Measurements from ENCODE around the gene ETV7. TPM values are rescaled to one million over a fixed set of nuclear protein-coding genes. Genes with fewer than 3 reads are reported as not detected.
"Not testable (repeated sequence)": the region's sequence is repeated elsewhere in the genome, so short reads cannot be mapped to it uniquely, and the experiment has no call there.

ETV7 gene
- total and polyA plus RNA-seq, 3 experiments from 2014 or later: 0.61 to 2.4 (median 0.78) TPM

GRCh38 chr6:36340618-36341454 lies 46.6 kb downstream of the ETV7 start:
- DNase-seq: peak; percentile 54 to 76 (median 62)
- peak overlapping the region in 4 of 7 donors; percentile 44 to 78 (median 65) for H3K4me3 Mint-ChIP-seq
- H3K4me3 ChIP-seq (ENCODE audit: low read length): peak overlapping the region; percentile 5
- peaks cover 0 to 1% (median 0%) of the 10 kb centered on the region in 5 donors for H3K9me3 Mint-ChIP-seq
- H3K27ac ChIP-seq (ENCODE audit: low read depth, low read length): no peak overlapping the region
- H3K27ac Mint-ChIP-seq: peak overlapping the region in 3 of 8 donors; percentile 65 to 81 (median 77)
- peaks cover 12% of the 10 kb centered on the region for H3K4me1 ChIP-seq (ENCODE audit: insufficient read depth, low read length)
- H3K27me3 ChIP-seq (ENCODE audit: insufficient read depth, low read length, poor library complexity, severe bottlenecking): peaks cover 5% of the 10 kb centered on the region
- H3K4me1 Mint-ChIP-seq: peaks cover 8 to 20% (median 20%) of the 10 kb centered on the region in 3 donors
- no peaks in the 10 kb centered on the region for H3K36me3 Mint-ChIP-seq
- H3K9me3 ChIP-seq (ENCODE audit: low read length): no peaks in the 10 kb centered on the region
- CTCF ChIA-PET: interaction anchor here (0.5 to 3.9 kb wide), 28 partner anchors 8 to 1905 kb away, joined by 3 to 26 read pairs (median 4); partner anchors contain the start of gene MAPK14
- H3K36me3 ChIP-seq (ENCODE audit: insufficient read depth, low read length): no peaks in the 10 kb centered on the region
- peaks cover 14 to 29% of the 10 kb centered on the region in 2 donors for H3K27me3 Mint-ChIP-seq
- POLR2A ChIA-PET: interaction anchor here (0.6 kb wide), 1 partner anchor 497 kb away, joined by 3 read pairs; no protein-coding TSS in a partner anchor

- peaks cover 12% of the 10 kb centered on the region for H3K4me1 ChIP-seq (ENCODE audit: insufficient read depth, low read length)
- H3K4me3 ChIP-seq (ENCODE audit: low read length): no peak overlapping the region
- no peak overlapping the region for H3K27ac Mint-ChIP-seq
- H3K9me3 Mint-ChIP-seq: peaks cover 0 to 1% (median 0%) of the 10 kb centered on the region in 5 donors
- no peaks in the 10 kb centered on the region for H3K36me3 Mint-ChIP-seq
- no peak for DNase-seq
- H3K9me3 ChIP-seq (ENCODE audit: low read length): no peaks in the 10 kb centered on the region
- no peak overlapping the region for H3K27ac ChIP-seq (ENCODE audit: low read depth, low read length)
- H3K27me3 ChIP-seq (ENCODE audit: insufficient read depth, low read length, poor library complexity, severe bottlenecking): peaks cover 8% of the 10 kb centered on the region
- no peaks in the 10 kb centered on the region for H3K36me3 ChIP-seq (ENCODE audit: insufficient read depth, low read length)
- peaks cover 8 to 21% (median 20%) of the 10 kb centered on the region in 3 donors for H3K4me1 Mint-ChIP-seq
- ChIA-PET CTCF (interaction anchor here (1.0 to 3.9 kb wide), 12 partner anchors 9 to 546 kb away, joined by 3 to 26 read pairs (median 4); partner anchors contain the start of gene MAPK14), POLR2A (interaction anchor here (0.6 kb wide), 1 partner anchor 497 kb away, joined by 3 read pairs; no protein-coding TSS in a partner anchor)
- H3K4me3 Mint-ChIP-seq: peak overlapping the region in 2 of 7 donors; percentile 20 to 44
- H3K27me3 Mint-ChIP-seq: peaks cover 19 to 35% of the 10 kb centered on the region in 2 donors
Measured at GRCh38 chr6:36340306-36340617, 47.2 kb downstream of the ETV7 start.

- H3K4me3 ChIP-seq (ENCODE audit: low read length): no peak overlapping the region
- no peaks in the 10 kb centered on the region for H3K9me3 ChIP-seq (ENCODE audit: low read length)
- DNase-seq: no peak
- peaks cover 27 to 46% of the 10 kb centered on the region in 2 donors for H3K27me3 Mint-ChIP-seq
- ChIA-PET POLR2A (no interaction called here), CTCF (interaction anchor here (3.2 kb wide), 1 partner anchor 20 kb away, joined by 18 read pairs; no protein-coding TSS in a partner anchor)
- no peaks in the 10 kb centered on the region for H3K36me3 ChIP-seq (ENCODE audit: insufficient read depth, low read length)
- peaks cover 8 to 21% (median 20%) of the 10 kb centered on the region in 3 donors for H3K4me1 Mint-ChIP-seq
- H3K4me3 Mint-ChIP-seq: no peak overlapping the region
- peaks cover 0 to 1% (median 0%) of the 10 kb centered on the region in 5 donors for H3K9me3 Mint-ChIP-seq
- peaks cover 9% of the 10 kb centered on the region for H3K27me3 ChIP-seq (ENCODE audit: insufficient read depth, low read length, poor library complexity, severe bottlenecking)
- no peak overlapping the region for H3K27ac Mint-ChIP-seq
- H3K27ac ChIP-seq (ENCODE audit: low read depth, low read length): no peak overlapping the region
- no peaks in the 10 kb centered on the region for H3K36me3 Mint-ChIP-seq
- peaks cover 12% of the 10 kb centered on the region for H3K4me1 ChIP-seq (ENCODE audit: insufficient read depth, low read length)
Measured at GRCh38 chr6:36339146-36339545, 48.3 kb downstream of the ETV7 start.

DNA sequence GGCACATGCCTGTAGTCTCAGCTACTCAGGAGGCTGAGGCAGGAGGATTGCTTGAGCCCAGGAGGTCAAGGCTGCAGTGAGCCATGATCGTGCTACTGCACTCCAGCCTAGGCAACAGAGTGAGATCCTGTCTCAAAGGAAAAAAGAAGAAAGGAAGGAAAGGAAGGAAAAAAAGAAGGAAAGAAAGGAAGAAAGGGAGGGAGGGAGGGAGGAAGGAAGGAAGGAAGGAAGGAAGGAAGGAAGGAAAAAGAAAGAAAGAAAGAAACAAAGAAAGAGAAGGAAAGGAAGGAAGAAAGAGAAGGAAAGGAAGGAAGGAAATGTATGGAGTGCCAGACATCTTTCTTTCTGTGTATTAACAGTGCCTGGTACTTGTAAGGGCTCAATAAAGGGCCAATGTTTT lies 49.2 kb downstream of the ETV7 start:
- H3K4me3 ChIP-seq (ENCODE audit: low read length); H3K36me3 Mint-ChIP-seq; POLR2A ChIA-PET; H3K4me3 Mint-ChIP-seq; H3K27ac ChIP-seq (ENCODE audit: low read depth, low read length); H3K9me3 Mint-ChIP-seq; H3K36me3 ChIP-seq (ENCODE audit: insufficient read depth, low read length); DNase-seq; H3K9me3 ChIP-seq (ENCODE audit: low read length): not testable (repeated sequence)
- CTCF ChIA-PET: interaction anchor here (0.7 kb wide), 1 partner anchor 149 kb away, joined by 3 read pairs; no protein-coding TSS in a partner anchor
- H3K27me3 ChIP-seq (ENCODE audit: insufficient read depth, low read length, poor library complexity, severe bottlenecking): peaks cover 16% of the 10 kb centered on the region
- peak overlapping the region in 1 of 8 donors; percentile 55 for H3K27ac Mint-ChIP-seq
- peaks cover 27 to 55% of the 10 kb centered on the region in 2 donors for H3K27me3 Mint-ChIP-seq
- H3K4me1 Mint-ChIP-seq: peaks cover 8 to 21% (median 20%) of the 10 kb centered on the region in 3 donors
- peaks cover 12% of the 10 kb centered on the region for H3K4me1 ChIP-seq (ENCODE audit: insufficient read depth, low read length)

DNA sequence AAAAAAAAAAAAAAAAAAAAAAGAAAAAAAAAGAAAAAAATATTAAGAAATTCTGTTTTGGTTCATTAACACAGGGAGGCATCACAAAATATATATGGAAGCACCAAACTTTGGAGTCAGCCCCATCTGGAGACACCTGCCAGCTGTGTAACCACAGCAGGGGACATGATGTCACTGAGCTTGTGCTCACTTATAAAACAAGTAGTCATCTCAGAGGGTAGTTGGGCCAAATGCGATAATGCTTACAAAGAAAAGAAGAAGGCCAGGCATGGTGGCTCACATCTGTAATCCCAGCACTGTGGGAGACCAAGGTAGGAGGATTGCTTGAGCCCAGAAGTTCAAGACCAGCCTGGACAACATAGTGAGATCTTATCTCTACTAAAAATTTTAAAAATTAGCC lies 49.7 kb downstream of the ETV7 start:
- Histone ChIP-seq H3K4me1 (ENCODE audit: insufficient read depth, low read length) (peaks cover 12% of the 10 kb centered on the region), H3K27ac (ENCODE audit: low read depth, low read length) (no peak overlapping the region), H3K9me3 (ENCODE audit: low read length) (no peaks in the 10 kb centered on the region), H3K36me3 (ENCODE audit: insufficient read depth, low read length) (no peaks in the 10 kb centered on the region), H3K27me3 (ENCODE audit: insufficient read depth, low read length, poor library complexity, severe bottlenecking) (peaks cover 20% of the 10 kb centered on the region), H3K4me3 (ENCODE audit: low read length) (no peak overlapping the region)
- Mint-ChIP-seq H3K36me3 (no peaks in the 10 kb centered on the region), H3K27me3 (peaks cover 30 to 59% of the 10 kb centered on the region in 2 donors), H3K4me1 (peaks cover 8 to 21% (median 20%) of the 10 kb centered on the region in 3 donors), H3K9me3 (peaks cover 0 to 1% (median 0%) of the 10 kb centered on the region in 5 donors), H3K4me3 (no peak overlapping the region), H3K27ac (peak overlapping the region in 1 of 8 donors; percentile 55)
- ChIA-PET POLR2A (no interaction called here), CTCF (interaction anchor here (0.7 to 1.7 kb wide), 3 partner anchors 23 to 149 kb away, joined by 3 to 9 read pairs (median 3); no protein-coding TSS in a partner anchor)
- no peak for DNase-seq

- Histone ChIP-seq H3K4me3 (ENCODE audit: low read length) (no peak within 1 kb of the TSS), H3K27ac (ENCODE audit: low read depth, low read length) (no peak within 1 kb of the TSS), H3K27me3 (ENCODE audit: insufficient read depth, low read length, poor library complexity, severe bottlenecking) (peaks cover 23% of the 10 kb centered on the region), H3K36me3 (ENCODE audit: insufficient read depth, low read length) (no peaks in the 10 kb centered on the region), H3K9me3 (ENCODE audit: low read length) (no peaks in the 10 kb centered on the region), H3K4me1 (ENCODE audit: insufficient read depth, low read length) (peaks cover 12% of the 10 kb centered on the region)
- DNase-seq: no peak
- peaks cover 8 to 21% (median 20%) of the 10 kb centered on the region in 3 donors for H3K4me1 Mint-ChIP-seq
- CTCF ChIA-PET: interaction anchor here (1.7 kb wide), 1 partner anchor 24 kb away, joined by 9 read pairs; no protein-coding TSS in a partner anchor
- POLR2A ChIA-PET: no interaction called here
- peak within 1 kb of the TSS in 4 of 8 donors; percentile 7 to 67 (median 46) for H3K27ac Mint-ChIP-seq
- H3K36me3 Mint-ChIP-seq: no peaks in the 10 kb centered on the region
- no peak within 1 kb of the TSS for H3K4me3 Mint-ChIP-seq
- peaks cover 30 to 64% of the 10 kb centered on the region in 2 donors for H3K27me3 Mint-ChIP-seq
- H3K9me3 Mint-ChIP-seq: peaks cover 0 to 1% (median 0%) of the 10 kb centered on the region in 5 donors
Measured at GRCh38 chr6:36336779-36337241, 50.7 kb downstream of the ETV7 start, which contains the start of gene BNIP5. Gene BNIP5 (minus strand): TSS chr6:36336888. CDS start chr6:36330690, 6,198 bp downstream.

GRCh38 chr6:36336208-36336710 lies 51.2 kb downstream of the ETV7 start:
- Mint-ChIP-seq H3K4me3 (no peak overlapping the region), H3K27me3 (peaks cover 30 to 65% of the 10 kb centered on the region in 2 donors), H3K4me1 (peaks cover 8 to 21% (median 20%) of the 10 kb centered on the region in 3 donors), H3K9me3 (peaks cover 0 to 1% (median 0%) of the 10 kb centered on the region in 5 donors), H3K27ac (no peak overlapping the region), H3K36me3 (no peaks in the 10 kb centered on the region)
- Histone ChIP-seq H3K36me3 (ENCODE audit: insufficient read depth, low read length) (no peaks in the 10 kb centered on the region), H3K27ac (ENCODE audit: low read depth, low read length) (no peak overlapping the region), H3K9me3 (ENCODE audit: low read length) (no peaks in the 10 kb centered on the region), H3K27me3 (ENCODE audit: insufficient read depth, low read length, poor library complexity, severe bottlenecking) (peaks cover 23% of the 10 kb centered on the region), H3K4me3 (ENCODE audit: low read length) (no peak overlapping the region), H3K4me1 (ENCODE audit: insufficient read depth, low read length) (peaks cover 12% of the 10 kb centered on the region)
- no peak for DNase-seq
- ChIA-PET CTCF (interaction anchor here (1.7 kb wide), 1 partner anchor 25 kb away, joined by 9 read pairs; no protein-coding TSS in a partner anchor), POLR2A (no interaction called here)
